Esophagus muscularis mucosa (tissue), 4 donors: ENCODE measurements around the gene MUC20. TPM values are rescaled to one million over a fixed set of nuclear protein-coding genes. Genes with fewer than 3 reads are reported as not detected.
"Not testable (repeated sequence)": the region's sequence is repeated elsewhere in the genome, so short reads cannot be mapped to it uniquely, and the experiment has no call there.

Source experiments
- DNase-seq: peaks from one replicate; pipeline ENCODE4 v3.0.0-alpha.2; 2017; ENCODE audit errors: extremely low spot score
- H3K27ac ChIP-seq, 4 donors: fragments of 200-600 bp; sonication (generic); replicated peaks in 1 of 4; 1 replicate in 3 of 4; 2 replicates in 1 of 4; pipeline ENCODE4 v1.5.1; 2016 to 2019; ENCODE audit warnings: mild to moderate bottlenecking in 1 of 4
- H3K27me3 ChIP-seq, 4 donors: fragments of 200-600 bp; sonication (generic); one replicate each; pipeline versions ENCODE4 v1.5.1 to v1.6.0; 2016 to 2019
- H3K36me3 ChIP-seq, 4 donors: fragments of 200-600 bp; sonication (generic); one replicate each; pipeline ENCODE4 v1.5.1; 2016 to 2019
- H3K4me1 ChIP-seq, 4 donors: fragments of 200-600 bp; sonication (generic); one replicate each; pipeline ENCODE4 v1.5.1; 2016 to 2019
- H3K4me3 ChIP-seq, 4 donors: fragments of 200-600 bp; sonication (generic); 1 replicate in 2 of 4; 2 replicates in 2 of 4; pipeline ENCODE4 v1.5.1; 2016 to 2019; ENCODE audit warnings: mild to moderate bottlenecking in 4 of 4, moderate library complexity in 1 of 4
- H3K9me3 ChIP-seq, 4 donors: fragments of 200-600 bp; sonication (generic); 1 replicate in 3 of 4; 2 replicates in 1 of 4; pipeline ENCODE4 v1.5.1; 2016 to 2019
- EP300 ChIP-seq: sonication (generic); formaldehyde crosslinking; IDR thresholded peaks from one replicate; pipeline ENCODE4 v1.6.1; 2017; ENCODE audit warnings: antibody characterized with exemption
- POLR2A ChIP-seq: fragments of 450-650 bp; IDR thresholded peaks from one replicate; pipeline ENCODE4 v1.6.1; 2017; ENCODE audit warnings: antibody characterized with exemption, moderate library complexity, mild to moderate bottlenecking, low read depth
- POLR2AphosphoS5 ChIP-seq, 2 donors: sonication (generic); formaldehyde crosslinking; IDR thresholded peaks; one replicate each; pipeline ENCODE4 v1.6.1; 2017; ENCODE audit warnings: antibody characterized with exemption in 2 of 2
- WGBS: methylation state at CpG from one replicate; pipeline ENCODE4 v1.1.5; 2018; 5-methylcytosine and 5-hydroxymethylcytosine counted together
- intact Hi-C: fragments of 100-400 bp; cut with DNase I; formaldehyde crosslinking; loops from one replicate; pipeline ENCODE4 v1.15.1; 2023
- total RNA-seq, 4 donors: library from RNA; depleted of rRNA; stranded (reverse); fragments of >200 nt; gene quantifications; one replicate each; pipeline versions ENCODE4 v1.1.0 to v1.2.1, GENCODE V29; 2016
- TF ChIP-seq, protein P1 (sequence below), 3 experiments: fragments of 200-600 bp in 2 of 3; fragments of 450-650 bp in 1 of 3; sonication (generic) in 2 of 3; IDR thresholded peaks; one replicate each; pipeline ENCODE4 v1.5.1; 2017 to 2019; ENCODE audit warnings: antibody characterized with exemption in 3 of 3, mild to moderate bottlenecking in 2 of 3, moderate library complexity in 1 of 3

MUC20 gene
- total RNA-seq, 4 donors from 2014 or later, result 2.5 to 10.0 (median 4.7) TPM

DNA sequence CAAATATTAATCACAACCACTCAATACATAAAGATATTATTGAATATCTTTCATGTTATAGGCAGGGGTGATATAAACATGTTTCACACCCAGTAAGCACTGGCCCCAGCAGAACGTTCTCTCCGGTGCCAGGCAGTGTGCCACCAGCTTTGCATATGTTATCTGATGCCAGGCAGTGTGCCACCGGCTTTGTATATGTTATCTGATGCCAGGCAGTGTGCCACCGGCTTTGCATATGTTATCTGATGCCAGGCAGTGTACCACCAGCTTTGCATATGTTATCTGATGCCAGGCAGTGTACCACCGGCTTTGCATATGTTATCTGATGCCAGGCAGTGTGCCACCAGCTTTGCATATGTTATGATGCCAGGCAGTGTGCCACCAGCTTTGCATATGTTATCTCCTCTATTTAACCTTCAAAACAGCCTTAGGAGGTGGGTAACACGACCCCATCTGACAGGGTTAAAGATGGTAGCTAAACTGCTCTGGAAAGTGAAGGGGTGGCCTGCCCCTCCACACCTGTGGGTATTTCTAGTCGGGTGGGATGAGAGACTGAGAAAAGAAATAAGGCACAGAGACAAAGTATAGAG, 6.9 kb downstream of the MUC20 start:
- Histone ChIP-seq H3K9me3 (no peaks in the 10 kb centered on the region), H3K27ac (no peak overlapping the region), H3K4me3 (no peak overlapping the region), H3K27me3 (peaks cover 0 to 27% (median 0%) of the 10 kb centered on the region in 4 donors), H3K4me1 (no peaks in the 10 kb centered on the region), H3K36me3 (peaks cover 0 to 32% (median 13%) of the 10 kb centered on the region in 4 donors)
- TF ChIP-seq POLR2AphosphoS5 (IDR thresholded peaks at IDR 0.05), result no peak
- TF ChIP-seq, protein P1, sequence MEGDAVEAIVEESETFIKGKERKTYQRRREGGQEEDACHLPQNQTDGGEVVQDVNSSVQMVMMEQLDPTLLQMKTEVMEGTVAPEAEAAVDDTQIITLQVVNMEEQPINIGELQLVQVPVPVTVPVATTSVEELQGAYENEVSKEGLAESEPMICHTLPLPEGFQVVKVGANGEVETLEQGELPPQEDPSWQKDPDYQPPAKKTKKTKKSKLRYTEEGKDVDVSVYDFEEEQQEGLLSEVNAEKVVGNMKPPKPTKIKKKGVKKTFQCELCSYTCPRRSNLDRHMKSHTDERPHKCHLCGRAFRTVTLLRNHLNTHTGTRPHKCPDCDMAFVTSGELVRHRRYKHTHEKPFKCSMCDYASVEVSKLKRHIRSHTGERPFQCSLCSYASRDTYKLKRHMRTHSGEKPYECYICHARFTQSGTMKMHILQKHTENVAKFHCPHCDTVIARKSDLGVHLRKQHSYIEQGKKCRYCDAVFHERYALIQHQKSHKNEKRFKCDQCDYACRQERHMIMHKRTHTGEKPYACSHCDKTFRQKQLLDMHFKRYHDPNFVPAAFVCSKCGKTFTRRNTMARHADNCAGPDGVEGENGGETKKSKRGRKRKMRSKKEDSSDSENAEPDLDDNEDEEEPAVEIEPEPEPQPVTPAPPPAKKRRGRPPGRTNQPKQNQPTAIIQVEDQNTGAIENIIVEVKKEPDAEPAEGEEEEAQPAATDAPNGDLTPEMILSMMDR (IDR thresholded peaks at IDR 0.05), result no peak
- TF ChIP-seq EP300, result no peak
- no peak for TF ChIP-seq POLR2A
- intact Hi-C loops, result no loop called here
- 68% methylated on average over 7 of the region's 7 CpGs for WGBS
- no peak for DNase-seq

DNA sequence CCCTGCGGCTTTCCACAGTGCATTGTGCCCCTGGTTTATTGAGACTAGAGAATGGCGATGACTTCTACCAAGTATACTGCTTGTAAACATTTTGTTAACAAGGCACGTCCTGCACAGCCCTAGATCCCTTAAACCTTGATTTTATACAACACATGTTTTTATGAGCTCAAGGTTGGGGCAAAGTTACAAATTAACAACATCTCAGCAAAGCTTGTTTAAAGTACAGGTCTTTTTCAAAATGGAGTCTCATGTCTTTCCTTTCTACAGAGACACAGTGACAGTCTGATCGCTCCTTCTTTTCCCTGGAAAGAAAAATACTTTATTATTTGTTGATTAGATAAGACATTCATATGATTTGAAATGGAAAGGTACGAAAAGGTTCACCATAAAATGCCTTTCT, 8.0 kb downstream of the MUC20 start:
- H3K27ac ChIP-seq, H3K9me3 ChIP-seq, H3K4me1 ChIP-seq, DNase-seq, H3K4me3 ChIP-seq, intact Hi-C loops: not testable (repeated sequence)
- 88% methylated on average over 3 of the region's 5 CpGs for WGBS
- Histone ChIP-seq H3K27me3 (peaks cover 0 to 27% (median 0%) of the 10 kb centered on the region in 4 donors), H3K36me3 (peaks cover 0 to 43% (median 20%) of the 10 kb centered on the region in 4 donors)

DNA sequence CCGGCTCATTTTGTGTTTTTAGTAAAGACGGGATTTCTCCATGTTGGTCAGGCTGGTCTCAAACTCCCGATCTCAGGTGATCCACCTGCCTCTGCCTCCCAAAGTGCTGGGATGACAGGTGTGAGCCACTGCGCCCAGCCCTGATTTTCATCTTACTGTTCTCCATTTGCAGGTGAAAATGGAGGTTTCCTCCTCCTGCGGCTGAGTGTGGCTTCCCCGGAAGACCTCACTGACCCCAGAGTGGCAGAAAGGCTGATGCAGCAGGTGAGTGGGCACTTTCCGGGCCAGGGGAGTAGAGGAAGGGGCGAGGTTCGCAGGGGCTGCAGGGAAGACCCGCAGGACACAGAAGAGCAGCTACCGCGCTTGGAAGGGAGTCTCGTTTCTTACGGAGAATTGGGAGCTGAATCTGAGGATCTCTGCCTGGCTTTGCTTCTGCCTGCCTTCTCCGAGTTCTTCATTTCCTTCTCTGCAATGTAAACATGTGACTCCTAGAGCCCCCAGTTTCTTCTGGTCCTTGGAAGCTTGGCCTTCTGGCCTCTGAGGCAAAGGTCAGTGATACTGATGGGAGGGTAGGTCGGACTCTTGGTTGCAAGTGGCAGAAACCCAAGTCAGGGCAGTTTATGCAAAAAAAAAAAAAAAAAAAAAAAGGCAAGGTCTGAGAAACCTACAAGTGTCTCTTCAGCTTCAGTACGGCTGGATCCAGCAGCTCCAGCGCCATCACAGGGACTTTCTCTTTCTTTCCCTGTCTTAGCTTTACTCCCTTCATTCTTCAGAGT, 8.9 kb downstream of the MUC20 start:
- Histone ChIP-seq H3K36me3 (peaks cover 0 to 52% (median 20%) of the 10 kb centered on the region in 4 donors), H3K9me3 (no peaks in the 10 kb centered on the region), H3K27ac (no peak overlapping the region), H3K4me3 (no peak overlapping the region), H3K4me1 (no peaks in the 10 kb centered on the region), H3K27me3 (peaks cover 0 to 27% (median 0%) of the 10 kb centered on the region in 4 donors)
- TF ChIP-seq POLR2A (no peak), POLR2AphosphoS5 (IDR thresholded peaks at IDR 0.05) (no peak), EP300 (no peak)
- TF ChIP-seq, protein P1 (IDR thresholded peaks at IDR 0.05), result no peak
- WGBS, result 85% methylated on average over 18 of the region's 18 CpGs
- no peak for DNase-seq
- intact Hi-C loops, result no loop called here

DNA sequence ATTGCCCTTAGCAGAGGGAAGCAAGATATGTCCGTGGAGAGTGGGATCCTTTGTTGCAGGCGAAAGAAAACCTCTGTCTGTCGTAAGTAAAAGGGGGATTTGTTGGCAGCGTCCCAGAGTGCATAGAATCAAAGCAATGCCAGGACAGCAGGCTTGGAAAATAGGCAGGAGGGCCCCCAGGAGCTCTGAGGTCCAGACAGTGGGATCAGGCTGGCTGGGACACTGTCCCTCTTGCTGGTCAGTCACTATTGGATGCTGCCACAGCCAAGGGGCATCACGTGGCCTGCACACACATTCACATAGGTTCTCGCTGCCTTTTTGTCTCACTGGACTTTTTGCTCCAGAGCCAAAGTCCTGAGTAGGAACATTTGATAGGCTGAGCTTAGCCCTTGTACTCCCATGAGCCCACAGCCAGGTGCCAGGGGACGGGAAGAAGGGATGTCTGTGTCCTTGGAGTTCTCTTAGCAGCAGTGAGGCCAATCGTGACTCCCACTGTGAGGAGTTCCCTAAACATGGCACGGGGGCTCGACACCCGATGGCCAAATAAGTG, 10.7 kb downstream of the MUC20 start:
- TF ChIP-seq POLR2AphosphoS5 (IDR thresholded peaks at IDR 0.05) (no peak), POLR2A (no peak), EP300 (no peak)
- TF ChIP-seq, protein P1 (IDR thresholded peaks at IDR 0.05), result no peak
- Histone ChIP-seq H3K9me3 (no peaks in the 10 kb centered on the region), H3K36me3 (peaks cover 0 to 69% (median 30%) of the 10 kb centered on the region in 4 donors), H3K27me3 (peaks cover 0 to 24% (median 0%) of the 10 kb centered on the region in 4 donors), H3K4me3 (no peak overlapping the region), H3K4me1 (no peaks in the 10 kb centered on the region), H3K27ac (no peak overlapping the region)
- intact Hi-C loops, result no loop called here
- 92% methylated on average over 11 of the region's 11 CpGs for WGBS
- DNase-seq, result no peak

DNA sequence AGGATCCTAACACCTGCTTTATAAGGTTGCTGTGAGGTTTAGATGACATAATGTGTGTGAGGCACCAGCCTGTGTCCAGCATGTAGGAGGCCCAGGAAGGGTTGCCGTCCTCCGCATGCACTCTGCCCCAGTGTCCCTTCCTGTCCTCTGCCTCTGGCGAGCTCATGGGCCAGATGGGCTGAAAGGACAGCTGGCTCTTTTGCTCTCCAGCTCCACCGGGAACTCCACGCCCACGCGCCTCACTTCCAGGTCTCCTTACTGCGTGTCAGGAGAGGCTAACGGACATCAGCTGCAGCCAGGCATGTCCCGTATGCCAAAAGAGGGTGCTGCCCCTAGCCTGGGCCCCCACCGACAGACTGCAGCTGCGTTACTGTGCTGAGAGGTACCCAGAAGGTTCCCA, 12.2 kb downstream of the MUC20 start:
- no peaks in the 10 kb centered on the region for H3K4me1 ChIP-seq
- no peak for DNase-seq
- intact Hi-C loops, result no loop called here
- no peaks in the 10 kb centered on the region for H3K9me3 ChIP-seq
- H3K27me3 ChIP-seq, result peaks cover 0 to 10% (median 0%) of the 10 kb centered on the region in 4 donors
- peaks cover 0 to 73% (median 30%) of the 10 kb centered on the region in 4 donors for H3K36me3 ChIP-seq
- 72% methylated on average over 12 of the region's 12 CpGs for WGBS
- no peak for TF ChIP-seq POLR2A
- TF ChIP-seq POLR2AphosphoS5 (IDR thresholded peaks at IDR 0.05), result no peak
- TF ChIP-seq EP300, result no peak
- TF ChIP-seq, protein P1 (IDR thresholded peaks at IDR 0.05), result no peak
- H3K27ac ChIP-seq, result no peak overlapping the region
- H3K4me3 ChIP-seq, result no peak overlapping the region
